ENCODE measurements around the gene ARHGEF3. TPM values are rescaled to one million over a fixed set of nuclear protein-coding genes. Genes with fewer than 3 reads are reported as not detected.

Gene ARHGEF3
- polyA plus RNA-seq, 1 donor from 2014 or later, result 4.1 TPM

- Histone ChIP-seq H2AFZ (ENCODE audit: low read depth, low read length) (no peak overlapping the region), H3K4me3 (ENCODE audit: low read length) (no peak overlapping the region), H3K27me3 (ENCODE audit: insufficient read depth, low read depth, low read length) (no peaks in the 10 kb centered on the region), H3K36me3 (ENCODE audit: insufficient read depth, low read length) (no peaks in the 10 kb centered on the region), H3K27ac (ENCODE audit: low read length) (no peak overlapping the region), H3K79me2 (replicated peaks; ENCODE audit: insufficient read depth, low read length) (no peaks in the 10 kb centered on the region), H3F3A (ENCODE audit: insufficient read depth, low read length, poor library complexity, severe bottlenecking) (no peaks in the 10 kb centered on the region), H3K9me3 (ENCODE audit: low read length) (no peaks in the 10 kb centered on the region), H4K20me1 (ENCODE audit: insufficient read depth) (no peaks in the 10 kb centered on the region), H3K9ac (ENCODE audit: low read length) (no peak overlapping the region), H3K9me2 (ENCODE audit: insufficient read depth, low read length) (no peaks in the 10 kb centered on the region), H3K4me2 (ENCODE audit: low read length) (no peak overlapping the region)
- TF ChIP-seq RAD21 (conservative IDR thresholded peaks at IDR 0.05), result no peak
- no peak for TF ChIP-seq POLR2AphosphoS5 (IDR thresholded peaks at IDR 0.05)
- TF ChIP-seq REST (IDR thresholded peaks at IDR 0.05; ENCODE audit: borderline replicate concordance), result no peak
- TF ChIP-seq MXI1 (conservative IDR thresholded peaks at IDR 0.05; ENCODE audit: poor library complexity, severe bottlenecking), result no peak
- no peak for TF ChIP-seq CTCF (IDR thresholded peaks at IDR 0.05; ENCODE audit: poor library complexity, severe bottlenecking)
- TF ChIP-seq EZH2 (IDR thresholded peaks at IDR 0.05; ENCODE audit: borderline replicate concordance, insufficient read depth, low read length, poor library complexity, severe bottlenecking), result no peak
- no peak for TF ChIP-seq SMC3 (conservative IDR thresholded peaks at IDR 0.05; ENCODE audit: poor library complexity)
- TF ChIP-seq EP300 (conservative IDR thresholded peaks at IDR 0.05; ENCODE audit: poor library complexity, severe bottlenecking), result no peak
- TF ChIP-seq TAF1 (IDR thresholded peaks at IDR 0.05; ENCODE audit: low read depth), result no peak
Observed at GRCh38 chr3:56785499-56785898, 16.2 kb downstream of the ARHGEF3 start.

- Histone ChIP-seq H3K9me2 (ENCODE audit: insufficient read depth, low read length) (no peaks in the 10 kb centered on the region), H3K4me2 (ENCODE audit: low read length) (no peak overlapping the region), H3K9me3 (ENCODE audit: low read length) (no peaks in the 10 kb centered on the region), H3K79me2 (replicated peaks; ENCODE audit: insufficient read depth, low read length) (no peaks in the 10 kb centered on the region), H3K27ac (ENCODE audit: low read length) (no peak overlapping the region), H4K20me1 (ENCODE audit: insufficient read depth) (no peaks in the 10 kb centered on the region), H3K9ac (ENCODE audit: low read length) (no peak overlapping the region), H3K27me3 (ENCODE audit: insufficient read depth, low read depth, low read length) (no peaks in the 10 kb centered on the region), H3K36me3 (ENCODE audit: insufficient read depth, low read length) (no peaks in the 10 kb centered on the region), H3K4me3 (ENCODE audit: low read length) (no peak overlapping the region), H2AFZ (ENCODE audit: low read depth, low read length) (no peak overlapping the region), H3F3A (ENCODE audit: insufficient read depth, low read length, poor library complexity, severe bottlenecking) (no peaks in the 10 kb centered on the region)
- TF ChIP-seq RAD21 (conservative IDR thresholded peaks at IDR 0.05), result no peak
- TF ChIP-seq MXI1 (conservative IDR thresholded peaks at IDR 0.05; ENCODE audit: poor library complexity, severe bottlenecking), result no peak
- TF ChIP-seq EP300 (conservative IDR thresholded peaks at IDR 0.05; ENCODE audit: poor library complexity, severe bottlenecking), result no peak
- TF ChIP-seq POLR2AphosphoS5 (IDR thresholded peaks at IDR 0.05), result no peak
- TF ChIP-seq REST (IDR thresholded peaks at IDR 0.05; ENCODE audit: borderline replicate concordance), result no peak
- no peak for TF ChIP-seq CTCF (IDR thresholded peaks at IDR 0.05; ENCODE audit: poor library complexity, severe bottlenecking)
- no peak for TF ChIP-seq SMC3 (conservative IDR thresholded peaks at IDR 0.05; ENCODE audit: poor library complexity)
- TF ChIP-seq TAF1 (IDR thresholded peaks at IDR 0.05; ENCODE audit: low read depth), result no peak
- TF ChIP-seq EZH2 (IDR thresholded peaks at IDR 0.05; ENCODE audit: borderline replicate concordance, insufficient read depth, low read length, poor library complexity, severe bottlenecking), result no peak
Observed at GRCh38 chr3:56784448-56785001, 17.2 kb downstream of the ARHGEF3 start.
